Endothelial cell of umbilical vein (primary cell): Measurements from ENCODE around the gene EIF4E3.

ENCODE experiments used
- CTCF ChIP-seq, 2 donors: IDR thresholded peaks; 1 replicate in 1 of 2; 2 replicates in 1 of 2; pipeline ENCODE4 v1.5.1; 2011; ENCODE audit warnings: low read length in 2 of 2, mild to moderate bottlenecking in 2 of 2, moderate library complexity in 2 of 2, control low read depth in 1 of 2, inconsistent platforms in 1 of 2, low read depth in 1 of 2; ENCODE audit not compliant: insufficient read depth in 1 of 2; ENCODE audit errors: extremely low read depth in 1 of 2
- EZH2 ChIP-seq: IDR thresholded peaks from 2 replicates; pipeline ENCODE4 v1.6.1; 2012; ENCODE audit warnings: borderline replicate concordance, low read depth, mild to moderate bottlenecking, moderate library complexity, low read length, inconsistent platforms; ENCODE audit not compliant: severe bottlenecking
- FOS ChIP-seq: IDR thresholded peaks from 2 replicates; pipeline ENCODE4 v1.6.1; 2011; ENCODE audit warnings: mild to moderate bottlenecking, low read length, moderate library complexity, borderline replicate concordance; ENCODE audit not compliant: insufficient read depth
- GATA2 ChIP-seq: IDR thresholded peaks from 2 replicates; pipeline ENCODE4 v1.7.0; 2011; ENCODE audit warnings: low read depth, mild to moderate bottlenecking, moderate library complexity, mixed read lengths, low read length; ENCODE audit not compliant: insufficient read length, insufficient read depth
- JUN ChIP-seq: IDR thresholded peaks from 2 replicates; pipeline ENCODE4 v1.6.1; 2011; ENCODE audit warnings: borderline replicate concordance, low read depth; ENCODE audit not compliant: insufficient read length, insufficient read depth
- POLR2A ChIP-seq: IDR thresholded peaks from 2 replicates; pipeline ENCODE4 v1.6.1; 2012; ENCODE audit warnings: low read depth, mild to moderate bottlenecking, control low read depth, low read length
- POLR2AphosphoS5 ChIP-seq: IDR thresholded peaks from 2 replicates; pipeline ENCODE4 v1.6.1; 2012; ENCODE audit warnings: low read depth, mild to moderate bottlenecking, control low read depth, low read length, moderate library complexity; ENCODE audit not compliant: insufficient read depth
- TF ChIP-seq, protein P1 (sequence below): IDR thresholded peaks from 2 replicates; pipeline ENCODE4 v1.6.1; 2011; ENCODE audit not compliant: insufficient read depth, insufficient read length

DNA sequence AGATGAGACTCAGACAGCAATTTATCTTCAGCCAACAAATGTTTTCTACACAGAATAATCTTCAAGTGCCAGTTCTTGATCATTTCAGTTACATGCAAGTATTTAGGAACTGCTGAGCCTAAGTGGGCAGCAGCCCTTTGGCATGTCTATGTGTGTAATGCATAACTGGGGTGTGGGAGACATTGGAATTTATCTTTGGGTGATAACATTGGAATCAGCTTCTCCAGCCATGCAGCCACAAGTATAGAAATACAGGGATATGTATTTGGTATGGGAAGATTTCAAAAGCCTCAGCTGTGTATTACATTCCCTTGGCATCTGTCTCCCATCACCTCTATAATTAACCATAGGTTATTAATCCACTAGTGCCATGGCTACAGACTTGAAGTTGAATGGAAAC is 78.2 kb downstream of the EIF4E3 start:
- TF ChIP-seq CTCF (IDR thresholded peaks at IDR 0.05; ENCODE audit: extremely low read depth in 1 of 2, insufficient read depth in 1 of 2, low read depth in 1 of 2, low read length in 2 of 2) (no peak), POLR2A (no peak), POLR2AphosphoS5 (no peak), EZH2 (no peak), GATA2 (no peak), JUN (no peak), FOS (no peak)
- TF ChIP-seq, protein P1, sequence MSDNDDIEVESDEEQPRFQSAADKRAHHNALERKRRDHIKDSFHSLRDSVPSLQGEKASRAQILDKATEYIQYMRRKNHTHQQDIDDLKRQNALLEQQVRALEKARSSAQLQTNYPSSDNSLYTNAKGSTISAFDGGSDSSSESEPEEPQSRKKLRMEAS, result no peak
